PC-9 (cell line): Measurements from ENCODE around the gene CDH19. TPM values are rescaled to one million over a fixed set of nuclear protein-coding genes. Genes with fewer than 3 reads are reported as not detected.

Experiments
- Bru-seq: library from RNA; stranded (reverse); fragments of 400-500 nt; gene quantifications from one replicate; lab custom pipeline; 2021; lab: Mats Ljungman, UMichigan
- BruChase-seq, 2 experiments: library from RNA; stranded (reverse); fragments of 400-500 nt; gene quantifications; one replicate each; lab custom pipeline; 2021; lab: Mats Ljungman, UMichigan
- BruUV-seq: library from RNA; stranded (reverse); fragments of 400-500 nt; replicated peaks from 2 replicates; lab custom pipeline; 2021; lab: Mats Ljungman, UMichigan
- CTCF ChIA-PET: fragments of 300-600 bp; sonication (Branson Sonifier 250); formaldehyde crosslinking; loops from one replicate; lab custom pipeline; 2022; ENCODE audit warnings: antibody characterized with exemption; lab: Charles Lee
- POLR2A ChIA-PET: fragments of 300-600 bp; sonication (Branson Sonifier 250); formaldehyde crosslinking; loops from one replicate; lab custom pipeline; 2022; ENCODE audit warnings: antibody characterized with exemption; ENCODE audit not compliant: unreplicated experiment; lab: Charles Lee
- DNase-seq, 2 experiments: peaks; one replicate each; pipeline versions ENCODE4 v3.0.0 to v3.0.0-alpha.2; 2015 to 2022; ENCODE audit warnings: mixed read lengths in 1 of 2
- H2AFZ ChIP-seq: fragments of 200-600 bp; sonication (generic); 2 replicates; pipeline ENCODE4 v1.8.1; 2017; ENCODE audit warnings: antibody characterized with exemption
- H3F3A ChIP-seq: fragments of 200-600 bp; sonication (generic); 2 replicates; pipeline ENCODE4 v1.8.1; 2017; ENCODE audit warnings: antibody characterized with exemption, mild to moderate bottlenecking, low read depth; ENCODE audit not compliant: insufficient read depth
- H3K27ac ChIP-seq: fragments of 200-600 bp; sonication (generic); 2 replicates; pipeline ENCODE4 v1.6.1; 2016; ENCODE audit warnings: mixed run types
- H3K27me3 ChIP-seq: fragments of 200-600 bp; sonication (generic); 2 replicates; pipeline ENCODE4 v1.6.1; 2016; ENCODE audit warnings: low read depth, mixed run types; ENCODE audit not compliant: insufficient read depth
- H3K36me3 ChIP-seq: fragments of 200-600 bp; sonication (generic); 2 replicates; pipeline ENCODE4 v1.6.1; 2016; ENCODE audit warnings: low read depth, mixed run types
- H3K4me1 ChIP-seq: fragments of 200-600 bp; sonication (generic); replicated peaks from 2 replicates; pipeline ENCODE4 v1.6.1; 2016; ENCODE audit warnings: mixed run types; ENCODE audit not compliant: insufficient read depth
- H3K4me2 ChIP-seq: fragments of 200-600 bp; sonication (generic); 2 replicates; pipeline ENCODE4 v1.6.1; 2017; ENCODE audit warnings: mixed run types
- H3K4me3 ChIP-seq: fragments of 200-600 bp; sonication (generic); 2 replicates; pipeline ENCODE4 v1.6.1; 2016; ENCODE audit warnings: mixed run types
- H3K79me2 ChIP-seq: fragments of 200-600 bp; sonication (generic); 2 replicates; pipeline ENCODE4 v1.6.1; 2017; ENCODE audit warnings: low read depth, mixed run types
- H3K9me2 ChIP-seq: fragments of 200-600 bp; sonication (generic); 2 replicates; pipeline ENCODE4 v1.8.1; 2017; ENCODE audit warnings: mild to moderate bottlenecking; ENCODE audit not compliant: insufficient read depth
- H3K9me3 ChIP-seq: fragments of 200-600 bp; sonication (generic); 2 replicates; pipeline ENCODE4 v1.8.1; 2016; ENCODE audit warnings: low read depth; ENCODE audit not compliant: insufficient read depth
- H4K20me1 ChIP-seq: fragments of 200-600 bp; sonication (generic); 2 replicates; pipeline ENCODE4 v1.8.1; 2017; ENCODE audit not compliant: insufficient read depth
- EZH2 ChIP-seq: fragments of 200-600 bp; sonication (generic); IDR thresholded peaks from 2 replicates; pipeline ENCODE4 v1.8.0; 2017; ENCODE audit warnings: antibody characterized with exemption, low read depth
- intact Hi-C: fragments of 100-400 bp; cut with micrococcal nuclease; formaldehyde crosslinking; loops from one replicate; pipeline ENCODE4 v1.10.0; 2022; ENCODE audit not compliant: unreplicated experiment
- long read RNA-seq: library from polyadenylated mRNA; stranded (forward); transcript quantifications from one replicate; pipeline ENCODE4 v2.0.0, GENCODE V29; 2022
- total RNA-seq: library from RNA; stranded (reverse); gene quantifications from 2 replicates; pipeline ENCODE4 v1.2.3, GENCODE V29; 2021
- TF ChIP-seq, protein P1 (sequence below): fragments of 200-600 bp; sonication (generic); conservative IDR thresholded peaks from 2 replicates; pipeline ENCODE4 v1.6.1; 2017; ENCODE audit warnings: mixed run types, antibody characterized with exemption, mild to moderate bottlenecking, moderate library complexity

The CDH19 gene, protein sequence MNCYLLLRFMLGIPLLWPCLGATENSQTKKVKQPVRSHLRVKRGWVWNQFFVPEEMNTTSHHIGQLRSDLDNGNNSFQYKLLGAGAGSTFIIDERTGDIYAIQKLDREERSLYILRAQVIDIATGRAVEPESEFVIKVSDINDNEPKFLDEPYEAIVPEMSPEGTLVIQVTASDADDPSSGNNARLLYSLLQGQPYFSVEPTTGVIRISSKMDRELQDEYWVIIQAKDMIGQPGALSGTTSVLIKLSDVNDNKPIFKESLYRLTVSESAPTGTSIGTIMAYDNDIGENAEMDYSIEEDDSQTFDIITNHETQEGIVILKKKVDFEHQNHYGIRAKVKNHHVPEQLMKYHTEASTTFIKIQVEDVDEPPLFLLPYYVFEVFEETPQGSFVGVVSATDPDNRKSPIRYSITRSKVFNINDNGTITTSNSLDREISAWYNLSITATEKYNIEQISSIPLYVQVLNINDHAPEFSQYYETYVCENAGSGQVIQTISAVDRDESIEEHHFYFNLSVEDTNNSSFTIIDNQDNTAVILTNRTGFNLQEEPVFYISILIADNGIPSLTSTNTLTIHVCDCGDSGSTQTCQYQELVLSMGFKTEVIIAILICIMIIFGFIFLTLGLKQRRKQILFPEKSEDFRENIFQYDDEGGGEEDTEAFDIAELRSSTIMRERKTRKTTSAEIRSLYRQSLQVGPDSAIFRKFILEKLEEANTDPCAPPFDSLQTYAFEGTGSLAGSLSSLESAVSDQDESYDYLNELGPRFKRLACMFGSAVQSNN
- total RNA-seq = not detected in 2 replicates
- Bru-seq, nascent RNA = percentile 0 among the genes with signal in this experiment
- not detected for BruChase-seq, experiment 1, labeled RNA remaining after a 2-hour chase
- BruChase-seq, experiment 2, labeled RNA remaining after a 6-hour chase = not detected
- long read RNA-seq = 0 reads

DNA sequence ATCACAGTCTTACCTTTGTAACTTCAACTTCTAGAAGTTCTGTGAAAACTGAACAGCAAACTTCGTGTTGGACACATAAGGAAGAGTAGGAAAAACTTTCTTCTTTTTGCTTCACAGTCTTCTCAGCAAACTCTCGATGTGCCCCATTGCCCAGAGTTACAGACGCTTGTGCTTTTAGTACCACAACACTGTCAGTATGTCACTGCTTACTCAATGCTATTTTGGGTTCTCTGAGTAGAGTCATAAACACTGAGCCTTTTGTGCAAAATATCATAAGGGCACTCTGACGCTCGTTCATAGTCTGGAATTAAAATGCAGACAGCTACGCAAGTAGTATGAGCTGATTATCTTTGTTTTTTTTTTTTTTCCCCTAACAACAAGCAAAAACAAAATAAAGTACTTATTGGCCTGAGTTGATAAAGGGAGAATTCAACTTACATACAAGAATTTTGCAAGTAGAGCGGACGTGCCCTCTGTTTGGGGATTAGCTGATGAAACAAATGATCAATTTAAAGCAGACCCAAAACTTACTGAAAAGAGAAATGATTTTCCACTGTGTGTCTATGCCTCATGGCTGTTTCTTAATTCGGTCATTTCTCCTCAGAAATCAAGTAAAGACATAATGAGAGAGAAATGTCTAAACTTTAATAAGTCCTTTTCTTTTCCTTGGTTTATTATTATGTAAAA, at the start of gene CDH19:
TSS of gene CDH19 (minus strand) at position 150 of the 687 bp plus-strand sequence. CDS start 31,886 bp downstream, outside the sequence.
- intact Hi-C loops = no loop called here
- no peak within 1 kb of the TSS for H3K27ac ChIP-seq
- no peak within 1 kb of the TSS for H2AFZ ChIP-seq
- no peaks in the 10 kb centered on the region for H4K20me1 ChIP-seq
- CTCF ChIA-PET = no interaction called here
- no peaks in the 10 kb centered on the region for H3K9me3 ChIP-seq
- no peaks in the 10 kb centered on the region; the same call in 1 of the 2 replicates for H3K4me1 ChIP-seq
- no peak within 1 kb of the TSS for H3K4me2 ChIP-seq
- no peaks in the 10 kb centered on the region for H3K79me2 ChIP-seq
- BruUV-seq = no TSS peak
- POLR2A ChIA-PET = no interaction called here
- no peaks in the 10 kb centered on the region for H3F3A ChIP-seq
- DNase-seq = no peak
- no peaks in the 10 kb centered on the region for H3K36me3 ChIP-seq
- no peaks in the 10 kb centered on the region for H3K9me2 ChIP-seq
- no peaks in the 10 kb centered on the region for H3K27me3 ChIP-seq
- TF ChIP-seq, protein P1, sequence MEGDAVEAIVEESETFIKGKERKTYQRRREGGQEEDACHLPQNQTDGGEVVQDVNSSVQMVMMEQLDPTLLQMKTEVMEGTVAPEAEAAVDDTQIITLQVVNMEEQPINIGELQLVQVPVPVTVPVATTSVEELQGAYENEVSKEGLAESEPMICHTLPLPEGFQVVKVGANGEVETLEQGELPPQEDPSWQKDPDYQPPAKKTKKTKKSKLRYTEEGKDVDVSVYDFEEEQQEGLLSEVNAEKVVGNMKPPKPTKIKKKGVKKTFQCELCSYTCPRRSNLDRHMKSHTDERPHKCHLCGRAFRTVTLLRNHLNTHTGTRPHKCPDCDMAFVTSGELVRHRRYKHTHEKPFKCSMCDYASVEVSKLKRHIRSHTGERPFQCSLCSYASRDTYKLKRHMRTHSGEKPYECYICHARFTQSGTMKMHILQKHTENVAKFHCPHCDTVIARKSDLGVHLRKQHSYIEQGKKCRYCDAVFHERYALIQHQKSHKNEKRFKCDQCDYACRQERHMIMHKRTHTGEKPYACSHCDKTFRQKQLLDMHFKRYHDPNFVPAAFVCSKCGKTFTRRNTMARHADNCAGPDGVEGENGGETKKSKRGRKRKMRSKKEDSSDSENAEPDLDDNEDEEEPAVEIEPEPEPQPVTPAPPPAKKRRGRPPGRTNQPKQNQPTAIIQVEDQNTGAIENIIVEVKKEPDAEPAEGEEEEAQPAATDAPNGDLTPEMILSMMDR = no peak
- no peak for TF ChIP-seq EZH2
- no peak within 1 kb of the TSS for H3K4me3 ChIP-seq

DNA sequence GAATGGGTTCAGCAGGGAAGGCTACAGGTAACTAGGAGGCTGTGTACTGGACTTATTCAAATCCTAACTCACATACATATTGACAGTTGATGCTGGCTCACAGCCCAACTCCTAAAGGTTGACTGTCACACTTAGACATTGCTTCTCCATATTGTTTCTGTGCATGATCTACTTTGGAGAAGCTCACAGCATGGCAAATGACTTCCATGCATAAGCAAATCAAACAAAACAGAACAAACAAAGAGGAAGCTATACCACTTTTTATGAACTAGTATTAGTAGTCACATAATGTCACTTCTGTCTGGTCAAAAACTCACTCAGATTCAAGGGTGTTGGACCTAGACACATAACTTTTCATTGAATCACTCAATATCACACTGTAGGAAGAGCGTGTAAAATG, 43.8 kb upstream of the CDH19 start:
- Histone ChIP-seq H3K4me3 (no peak overlapping the region), H4K20me1 (no peaks in the 10 kb centered on the region), H3K9me2 (no peaks in the 10 kb centered on the region), H2AFZ (no peak overlapping the region), H3K27ac (no peak overlapping the region), H3K4me1 (no peaks in the 10 kb centered on the region), H3F3A (no peaks in the 10 kb centered on the region), H3K36me3 (no peaks in the 10 kb centered on the region), H3K27me3 (no peaks in the 10 kb centered on the region), H3K4me2 (no peak overlapping the region), H3K9me3 (no peaks in the 10 kb centered on the region), H3K79me2 (no peaks in the 10 kb centered on the region)
- BruUV-seq = no TSS peak
- ChIA-PET CTCF (no interaction called here), POLR2A (no interaction called here)
- intact Hi-C loops = loop anchor here (10.0 kb wide), 1 partner anchor 77 kb away; no protein-coding TSS in a partner anchor
- no peak for DNase-seq
- TF ChIP-seq, protein P1 = no peak
- TF ChIP-seq EZH2 = no peak

DNA sequence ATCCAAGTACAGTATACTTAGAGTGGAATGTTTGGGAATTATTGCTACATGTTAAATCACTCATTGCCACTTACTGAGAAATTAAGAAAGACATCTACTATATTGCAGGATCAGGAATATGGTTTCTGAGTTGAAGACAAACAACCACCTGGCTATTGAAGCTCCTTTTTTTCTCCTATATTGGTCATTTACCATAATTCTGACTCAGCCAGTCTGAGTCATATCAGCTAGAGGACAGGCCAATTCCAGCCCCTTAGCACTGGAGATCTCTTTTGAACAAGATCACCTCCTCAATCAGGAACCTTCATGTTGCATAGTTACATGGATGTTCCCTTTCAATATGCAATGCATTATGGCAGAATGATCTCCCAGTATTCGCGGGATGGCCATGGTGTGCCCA, 42.7 kb upstream of the CDH19 start:
- TF ChIP-seq, protein P1 = no peak
- TF ChIP-seq EZH2 = no peak
- no peaks in the 10 kb centered on the region for H3K9me2 ChIP-seq
- H3K4me1 ChIP-seq = no peaks in the 10 kb centered on the region
- intact Hi-C loops = loop anchor here (10.0 kb wide), 1 partner anchor 78 kb away; no protein-coding TSS in a partner anchor
- POLR2A ChIA-PET = no interaction called here
- H3K4me2 ChIP-seq = no peak overlapping the region
- BruUV-seq = no TSS peak
- H4K20me1 ChIP-seq = no peaks in the 10 kb centered on the region
- H3K9me3 ChIP-seq = no peaks in the 10 kb centered on the region
- H3K79me2 ChIP-seq = no peaks in the 10 kb centered on the region
- no peaks in the 10 kb centered on the region for H3K27me3 ChIP-seq
- no peak overlapping the region for H2AFZ ChIP-seq
- CTCF ChIA-PET = no interaction called here
- no peaks in the 10 kb centered on the region for H3K36me3 ChIP-seq
- H3K27ac ChIP-seq = no peak overlapping the region
- no peak overlapping the region for H3K4me3 ChIP-seq
- DNase-seq = no peak
- H3F3A ChIP-seq = no peaks in the 10 kb centered on the region
